Middle frontal gyrus (tissue), 1 donor: ENCODE results near the gene ZBTB25.

ENCODE experiments used
- DNase-seq: peaks from one replicate; pipeline ENCODE4 v3.0.0-alpha.2; 2015; ENCODE audit warnings: low spot score; ENCODE audit errors: extremely low spot score

The ZBTB25 gene

DNA sequence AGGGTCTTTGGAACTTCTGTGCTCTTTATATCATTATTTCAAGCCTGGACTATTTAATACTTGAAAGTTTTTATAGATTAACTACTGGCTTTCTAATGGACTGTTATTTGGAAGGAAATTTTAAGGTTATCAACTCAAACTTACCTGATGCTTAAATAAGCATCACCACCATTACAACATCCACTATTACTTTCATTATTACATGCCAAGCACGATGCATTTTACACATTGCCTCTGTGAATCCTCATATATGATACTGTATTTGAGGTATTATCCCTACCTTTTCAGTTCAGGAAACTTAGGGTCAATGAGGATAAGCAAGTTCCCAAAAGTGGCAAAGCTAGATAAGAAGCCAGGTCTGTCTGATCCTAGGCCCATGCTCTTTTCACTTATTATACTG is 13.3 kb upstream of the ZBTB25 start:
- no peak for DNase-seq

DNA sequence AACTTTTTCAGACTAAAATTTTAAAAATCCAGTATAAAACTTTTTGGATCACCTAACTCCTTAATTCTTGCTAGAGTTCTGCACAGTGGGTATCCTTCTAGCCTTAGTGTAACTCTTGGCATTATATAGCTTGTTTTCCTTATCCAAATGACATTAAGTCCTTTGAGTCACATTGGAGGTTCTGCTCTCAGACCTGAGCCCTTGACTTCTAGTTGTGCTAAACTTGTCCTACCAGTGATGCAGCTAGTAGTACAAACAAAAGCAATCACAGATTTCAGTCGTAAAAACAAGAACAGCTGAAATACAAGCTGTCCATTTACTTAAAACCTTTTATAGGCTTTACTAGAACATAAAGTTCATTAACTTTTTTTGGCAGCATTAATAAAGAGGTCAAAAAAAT is 11.4 kb upstream of the ZBTB25 start:
- no peak for DNase-seq

DNA sequence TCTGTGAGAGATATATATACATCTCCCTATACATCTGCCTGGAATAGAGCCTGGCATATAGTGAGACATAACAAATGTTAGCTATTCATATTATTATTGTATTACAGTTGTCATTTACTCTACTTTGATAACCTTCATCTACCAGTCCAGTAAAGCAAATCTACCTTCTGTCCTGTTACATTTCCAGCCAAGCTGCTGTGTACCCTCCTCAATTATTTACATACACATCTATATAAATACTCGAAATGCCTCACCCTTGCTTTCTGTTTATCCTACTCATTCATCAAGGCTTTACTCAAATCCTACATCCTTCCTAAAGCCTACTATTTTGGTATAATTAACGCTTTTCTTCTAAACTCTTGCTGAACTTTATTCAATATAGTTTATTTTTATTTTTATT is 9.6 kb upstream of the ZBTB25 start:
- no peak for DNase-seq

DNA sequence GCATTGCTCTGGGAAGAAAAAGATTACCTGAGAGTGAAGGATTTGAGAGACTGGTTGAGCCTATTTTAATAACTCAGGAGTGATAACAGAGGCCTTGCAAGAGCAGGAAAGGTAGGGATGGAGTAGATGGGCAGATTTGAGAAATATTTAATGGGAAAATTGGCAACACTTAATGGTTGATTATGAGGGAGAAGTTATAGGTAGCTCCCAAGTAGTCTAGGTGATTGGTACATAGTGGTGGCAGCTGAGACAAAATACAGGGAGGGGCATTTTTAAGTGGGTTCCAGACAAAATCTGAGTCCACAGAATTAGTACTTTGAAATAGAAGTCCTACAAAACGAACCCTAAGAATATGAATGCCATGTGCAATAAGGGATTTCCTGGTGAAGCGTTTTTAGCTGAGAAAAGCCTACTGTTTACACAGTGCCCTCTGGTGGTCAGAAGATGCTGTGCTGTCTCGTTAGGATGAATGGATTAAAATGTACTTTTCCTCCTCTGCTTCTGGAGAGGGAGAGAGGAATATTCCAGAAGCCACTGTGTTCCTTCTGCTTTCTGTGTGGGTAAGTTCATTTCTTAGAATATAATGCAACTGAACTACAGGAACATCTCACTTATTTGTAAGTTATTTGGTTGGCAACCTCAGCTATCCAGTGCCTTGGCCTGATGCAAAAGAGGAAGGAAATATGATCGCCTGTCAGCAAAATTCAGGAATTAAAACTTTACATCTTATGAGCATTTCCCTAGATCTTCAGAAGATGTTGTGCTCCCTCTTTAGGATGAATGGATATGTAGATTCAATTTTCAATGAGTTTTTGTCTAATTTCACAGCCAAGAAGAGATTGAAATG is 7.4 kb upstream of the ZBTB25 start:
- peak; percentile 52 for DNase-seq

DNA sequence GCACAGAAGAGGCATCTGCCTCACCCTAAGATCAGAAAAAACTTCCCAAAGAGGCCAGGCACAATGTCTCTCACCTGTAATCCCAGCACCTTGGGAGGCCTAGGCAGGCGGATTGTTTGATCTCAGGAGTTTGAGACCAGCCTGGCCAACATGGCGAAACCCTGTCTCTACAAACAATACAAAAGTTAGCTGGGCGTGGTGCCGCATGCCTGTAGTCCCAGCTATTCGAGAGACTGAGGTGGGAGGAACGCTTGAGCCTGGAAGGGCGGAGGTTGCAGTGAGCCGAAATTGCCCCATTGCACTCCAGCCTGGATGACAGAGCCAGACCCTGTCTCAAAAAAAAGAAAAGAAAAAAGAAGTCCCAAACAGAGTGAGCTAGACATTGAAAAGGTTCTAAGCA is 5.4 kb upstream of the ZBTB25 start:
- no peak for DNase-seq

DNA sequence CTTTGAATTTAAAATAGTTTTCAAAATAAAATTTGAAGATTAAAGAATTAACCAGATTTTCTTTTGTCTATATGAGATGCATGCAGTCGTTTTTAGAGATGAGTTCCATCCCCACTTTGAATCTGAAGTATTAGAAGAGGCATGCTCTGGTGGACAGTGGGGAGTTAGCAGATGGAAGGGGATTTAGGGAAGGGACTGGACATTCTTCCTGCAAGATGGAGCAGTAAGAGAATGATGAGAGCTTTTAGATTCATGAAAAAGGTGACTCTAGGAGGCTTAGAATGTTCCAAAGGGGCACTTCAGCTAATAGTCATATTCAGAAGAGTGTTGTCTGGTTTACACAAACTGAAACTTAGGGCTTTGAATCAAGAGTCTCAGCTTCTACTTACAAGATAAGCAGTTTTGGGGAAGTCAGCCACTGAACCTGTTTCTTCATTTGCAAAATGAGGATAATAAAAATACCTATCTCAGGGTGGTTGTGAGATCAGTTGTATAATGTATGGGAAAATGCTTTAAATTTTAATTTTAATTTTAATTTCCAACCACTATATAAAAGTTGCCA is 4.7 kb upstream of the ZBTB25 start:
- DNase-seq = no peak

DNA sequence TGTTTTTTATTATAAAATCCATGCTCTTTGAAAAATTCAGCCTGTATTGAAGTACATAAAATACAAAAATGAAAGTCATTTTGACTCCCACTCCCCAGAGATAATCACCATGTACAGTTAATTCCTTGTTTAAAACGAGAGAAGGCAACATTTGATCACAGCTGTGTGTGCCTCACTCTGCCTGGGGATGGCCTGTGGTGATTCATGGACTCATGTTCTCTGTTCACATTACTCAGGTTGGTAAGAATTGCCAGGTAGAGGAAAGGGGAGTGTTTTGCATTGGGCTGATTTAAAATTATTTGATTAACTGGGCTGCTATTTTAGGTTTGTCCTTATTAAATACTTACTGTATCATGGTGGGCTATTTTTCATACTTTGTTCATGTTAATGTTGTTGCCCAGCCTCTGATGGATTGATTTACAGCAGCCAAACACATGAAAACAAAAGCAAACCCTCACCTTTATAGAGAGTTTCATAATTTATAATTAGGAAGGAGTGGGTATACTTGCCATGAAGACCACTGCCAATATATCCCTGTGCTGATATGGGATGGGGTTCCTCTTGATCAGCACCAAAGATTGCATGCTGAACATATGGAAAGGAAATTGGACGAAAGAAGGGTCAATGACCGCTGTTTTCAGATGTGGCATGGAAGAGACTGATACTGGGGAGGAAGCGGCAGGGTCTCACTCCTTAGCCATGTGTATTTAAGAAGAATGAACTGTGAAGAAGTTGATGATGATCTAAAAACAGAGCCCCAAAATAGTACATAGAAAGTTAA is 3.9 kb upstream of the ZBTB25 start:
- DNase-seq = no peak

DNA sequence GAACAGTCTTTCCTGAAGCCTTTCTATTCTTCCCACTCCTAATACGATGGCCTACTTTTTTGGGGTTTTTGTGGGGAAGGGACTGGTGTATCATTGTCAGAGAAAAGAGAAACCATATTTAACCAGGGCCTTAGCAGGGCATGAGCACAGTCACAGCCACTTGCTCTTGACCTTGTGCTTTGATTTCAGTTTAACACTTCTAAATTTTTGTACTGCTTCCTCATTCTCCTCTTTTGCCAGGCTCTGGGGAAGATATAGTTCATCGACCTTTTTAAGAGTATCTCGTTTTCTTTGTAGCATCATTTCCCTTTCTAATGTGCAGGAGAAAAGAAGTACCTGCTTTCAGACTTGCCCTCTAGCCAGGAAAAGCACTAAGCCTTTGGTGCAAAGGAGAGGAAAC is 3.1 kb upstream of the ZBTB25 start:
- DNase-seq = no peak

DNA sequence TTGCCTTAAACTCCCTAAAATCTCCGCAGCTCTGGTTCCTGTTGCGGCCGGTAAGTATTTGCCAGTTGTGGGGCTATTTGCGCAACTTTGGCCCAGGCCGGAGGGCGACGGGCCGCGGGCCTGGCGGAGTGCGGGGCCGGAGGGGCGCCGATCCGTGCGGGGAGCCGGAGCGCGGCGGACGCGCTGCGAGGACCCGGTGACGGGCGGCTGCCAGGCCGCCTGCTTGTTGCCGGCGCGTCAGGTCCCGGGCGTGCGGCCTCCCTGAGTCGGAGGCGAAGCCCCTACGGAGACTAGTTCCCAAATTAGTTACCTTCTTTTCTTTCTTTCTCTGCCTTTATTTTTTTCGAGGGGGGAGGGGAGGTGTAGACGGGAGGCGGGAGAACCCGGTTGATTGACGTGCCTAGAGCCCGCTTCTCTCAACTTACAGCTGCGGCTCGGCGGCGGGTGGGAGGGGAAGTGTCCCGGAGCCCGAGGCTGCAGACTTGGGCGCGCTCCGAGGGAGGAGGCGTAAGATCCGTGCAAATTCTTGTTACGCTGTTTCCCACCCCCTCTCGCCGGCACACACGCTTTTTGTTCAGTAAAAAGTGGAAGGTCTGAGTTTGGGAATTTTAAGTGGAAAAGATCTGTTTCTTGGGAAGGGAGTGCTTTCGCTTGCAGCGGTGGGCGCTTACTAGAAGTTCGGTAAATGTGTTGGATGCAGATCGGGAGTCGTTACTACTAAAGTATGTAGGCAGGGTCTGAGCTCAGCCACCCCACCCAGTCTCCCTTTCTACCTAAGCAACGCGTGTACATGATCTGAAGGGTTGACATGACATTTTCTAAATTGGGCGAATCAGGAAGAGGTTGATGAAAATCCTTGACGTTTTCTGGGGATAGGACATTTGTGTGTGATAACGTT is 1.5 kb upstream of the ZBTB25 start:
- DNase-seq = peak; percentile 71

DNA sequence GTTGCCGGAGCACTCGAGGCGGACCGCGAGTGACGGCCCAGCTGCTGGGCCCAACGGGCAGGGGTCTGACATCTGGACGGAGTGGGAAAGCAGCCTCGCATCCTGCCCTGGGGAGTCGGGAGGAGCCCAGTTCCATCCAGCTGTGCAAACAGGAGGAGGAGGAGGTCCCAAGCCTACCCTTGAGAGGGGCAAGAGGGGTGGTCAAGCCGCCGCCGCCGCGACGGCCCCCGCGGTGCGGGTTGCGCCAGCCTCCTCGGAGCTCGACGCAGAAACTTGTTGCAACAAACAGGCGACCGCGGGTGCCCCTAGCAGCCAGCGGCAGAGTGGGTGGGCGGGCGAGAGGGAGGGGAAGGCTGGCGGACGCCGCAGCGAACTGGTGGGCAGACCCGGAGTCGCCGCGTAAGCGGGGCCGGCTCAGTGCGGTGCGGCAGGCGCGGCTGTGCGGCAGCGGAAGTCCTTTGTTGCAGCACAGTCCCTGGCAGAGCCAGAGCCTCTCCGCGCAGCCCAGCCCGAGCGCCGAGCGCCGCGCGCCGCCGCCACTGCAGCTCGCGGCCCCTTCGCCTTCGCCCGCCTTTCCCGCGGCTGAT is 765 bp upstream of the ZBTB25 start, which contains the start of gene ZBTB1:
Gene ZBTB1 (plus strand): TSS at position 461 of the 587 bp plus-strand sequence. CDS start 16,735 bp downstream, outside the sequence.
- DNase-seq = peak; percentile 46

DNA sequence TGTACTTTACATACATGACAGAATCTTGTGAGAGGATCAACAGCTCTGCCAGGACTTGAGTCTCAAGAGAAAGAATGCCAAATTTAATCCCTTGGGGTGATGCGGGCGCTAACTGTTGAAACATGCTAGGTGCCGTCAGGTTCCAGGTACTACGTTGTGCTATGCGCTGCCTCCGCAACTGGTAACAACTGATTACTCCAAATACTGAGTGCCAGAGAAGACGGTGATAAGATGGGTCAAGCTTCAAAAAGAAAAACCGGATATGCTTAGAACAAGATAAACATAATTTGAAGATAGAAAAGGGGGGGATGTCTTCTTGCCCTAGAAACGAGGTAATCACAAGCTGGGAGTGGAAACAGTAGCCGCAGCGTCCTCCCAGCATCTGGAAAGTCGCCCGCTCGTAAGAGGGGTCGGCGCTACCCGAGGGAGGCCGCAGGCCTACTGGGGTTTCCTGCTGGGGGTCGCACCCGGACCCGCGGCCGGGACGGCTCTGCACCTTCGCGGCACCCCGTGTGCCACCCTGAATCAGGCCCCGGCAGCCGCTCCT is 678 bp downstream of the ZBTB25 start:
- DNase-seq = no peak

DNA sequence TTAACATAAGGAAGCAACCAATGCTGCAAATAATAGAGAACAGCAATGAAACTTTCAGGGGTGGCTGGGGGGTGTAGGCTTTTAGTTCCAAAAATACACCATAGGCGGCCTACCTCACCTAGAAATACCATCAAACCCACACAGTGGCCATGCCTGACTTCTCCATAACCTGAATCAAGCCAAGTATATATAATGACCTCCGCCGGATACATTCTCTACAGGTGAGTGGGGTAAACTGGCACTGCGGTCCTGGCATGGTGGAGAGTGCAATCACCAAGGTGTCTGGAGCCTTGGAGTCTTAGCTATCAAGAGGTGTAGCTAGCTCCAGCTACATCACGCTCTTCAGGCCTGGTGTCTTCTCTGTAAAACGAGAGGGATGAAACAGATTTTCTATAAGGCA is 1.2 kb downstream of the ZBTB25 start:
- DNase-seq = no peak

DNA sequence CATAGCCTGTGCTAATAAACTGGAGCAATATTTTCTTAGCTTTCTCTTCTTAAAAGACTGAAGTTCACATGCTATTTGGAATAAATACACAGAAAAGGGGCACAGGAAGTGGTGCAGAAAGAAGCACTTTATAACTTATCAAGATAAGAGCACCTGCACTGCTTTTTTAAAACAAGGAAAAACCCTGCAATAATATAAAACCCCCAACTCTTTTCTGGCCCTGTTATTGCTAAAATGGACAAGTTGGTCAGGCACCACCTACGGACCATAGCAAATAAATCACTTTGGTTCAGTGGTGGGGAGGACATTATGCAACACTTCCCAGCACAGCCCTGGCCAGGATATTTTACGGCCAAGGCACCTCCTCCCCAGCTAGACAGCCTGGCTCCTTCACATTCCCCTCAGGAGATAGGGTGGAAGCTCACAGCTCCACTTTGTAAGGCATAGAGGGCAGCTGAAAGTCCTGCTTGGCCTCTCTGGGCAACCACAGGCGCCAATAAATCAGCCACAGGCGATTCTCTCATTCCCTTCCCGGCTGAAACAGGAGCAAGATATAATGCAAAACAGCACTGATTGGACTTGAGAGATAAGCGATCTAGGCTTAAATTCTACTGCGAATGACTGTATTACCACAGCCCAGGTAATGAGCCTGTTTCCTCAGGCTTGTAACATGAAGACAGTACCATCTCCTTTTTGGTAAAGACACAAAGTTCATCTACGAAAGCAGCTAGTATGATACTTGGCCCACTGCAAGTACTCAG is 2.0 kb downstream of the ZBTB25 start:
- DNase-seq = no peak

DNA sequence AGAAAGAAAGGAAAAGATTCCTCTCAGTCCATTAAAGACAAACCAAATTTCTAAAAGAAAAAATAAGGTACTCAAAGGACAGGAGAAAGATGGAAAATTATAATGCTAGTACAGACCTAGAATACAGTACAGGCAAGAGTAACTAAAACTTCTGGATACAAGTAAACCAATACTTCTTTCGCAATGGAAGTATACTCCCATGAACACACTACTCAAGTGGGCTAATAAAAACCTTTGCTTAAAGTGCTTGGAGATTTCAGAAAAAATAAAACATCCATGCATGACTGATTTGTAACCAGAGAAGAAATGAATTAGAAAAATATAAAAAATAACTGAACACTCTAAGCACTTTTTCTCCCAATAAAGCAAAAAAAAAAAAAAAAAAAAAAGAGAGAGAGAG is 3.5 kb downstream of the ZBTB25 start:
- DNase-seq = no peak

DNA sequence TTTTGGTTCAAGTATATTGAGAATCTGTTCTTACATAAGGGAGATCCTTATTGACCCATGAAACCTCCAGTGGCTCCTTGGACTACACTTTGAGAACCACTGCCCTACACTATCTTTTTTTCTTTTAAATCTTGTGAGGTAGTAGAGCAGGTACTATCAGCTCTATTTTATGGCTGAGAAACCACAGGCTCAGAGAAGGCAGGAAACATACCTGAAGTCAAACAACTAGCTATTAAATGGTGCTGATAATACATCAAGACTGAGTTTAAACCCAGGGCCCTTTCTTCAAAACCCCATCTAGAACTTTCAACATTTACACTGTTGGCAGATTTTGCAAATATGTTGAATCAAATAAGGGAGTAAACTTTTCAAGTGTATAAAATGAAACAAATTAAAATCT is 6.9 kb downstream of the ZBTB25 start:
- DNase-seq = no peak

DNA sequence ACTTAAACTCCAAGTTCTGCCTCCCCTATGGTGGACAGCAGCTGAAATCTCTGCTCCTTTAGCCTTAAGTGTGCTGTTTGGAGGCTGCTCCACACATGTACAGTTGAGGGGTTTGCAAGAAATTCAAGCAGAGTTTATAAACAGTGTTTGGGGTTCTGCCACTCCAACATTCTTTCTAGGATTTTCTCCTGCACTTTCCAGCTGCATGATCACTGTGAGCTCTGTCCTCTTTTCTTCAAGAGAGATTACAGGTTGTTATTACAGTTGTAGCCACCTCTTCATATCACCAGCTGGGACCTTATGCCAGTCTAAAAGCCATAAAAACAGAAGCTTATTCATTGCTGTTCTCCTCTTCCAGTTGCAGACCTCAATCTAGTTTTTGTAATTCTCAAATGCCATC is 8.4 kb downstream of the ZBTB25 start:
- DNase-seq = no peak

DNA sequence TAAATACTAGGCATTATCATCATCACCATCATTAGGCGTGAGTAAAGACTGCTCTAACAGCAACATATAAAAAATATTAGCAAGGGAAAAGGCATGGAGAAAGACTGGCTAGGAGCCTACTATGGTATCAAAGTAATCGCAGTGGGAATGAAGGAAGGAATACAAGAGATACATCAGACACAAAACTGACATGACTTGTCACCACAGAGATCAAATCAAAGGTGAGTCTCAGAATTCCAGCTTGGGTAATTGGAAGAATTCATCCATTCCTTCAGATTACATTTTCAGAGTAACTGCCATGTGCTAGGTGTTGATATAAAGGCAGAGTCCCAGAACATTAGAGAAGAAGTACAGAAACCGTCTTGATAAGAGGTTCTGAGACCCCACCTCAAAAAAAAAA is 10.2 kb downstream of the ZBTB25 start:
- no peak for DNase-seq

DNA sequence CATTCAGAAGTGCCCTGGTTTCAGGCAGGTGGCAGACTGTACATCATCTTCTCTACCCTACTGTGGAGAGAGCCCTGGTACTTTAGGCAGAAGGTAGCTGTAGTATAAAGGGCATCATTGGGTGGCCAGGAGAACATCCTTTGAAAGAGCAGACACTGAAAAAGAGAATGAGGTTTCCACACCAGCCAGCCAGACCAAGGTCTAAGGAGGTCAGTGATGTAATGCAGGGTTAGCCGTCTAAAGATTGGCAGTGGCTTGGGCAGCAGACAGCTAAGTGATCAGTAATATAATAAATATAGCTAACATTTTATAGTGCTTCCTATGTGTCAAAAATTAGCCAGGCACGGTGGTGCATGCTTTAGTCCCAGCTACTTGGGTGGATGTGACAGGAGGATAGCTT is 12.0 kb downstream of the ZBTB25 start:
- DNase-seq = no peak

DNA sequence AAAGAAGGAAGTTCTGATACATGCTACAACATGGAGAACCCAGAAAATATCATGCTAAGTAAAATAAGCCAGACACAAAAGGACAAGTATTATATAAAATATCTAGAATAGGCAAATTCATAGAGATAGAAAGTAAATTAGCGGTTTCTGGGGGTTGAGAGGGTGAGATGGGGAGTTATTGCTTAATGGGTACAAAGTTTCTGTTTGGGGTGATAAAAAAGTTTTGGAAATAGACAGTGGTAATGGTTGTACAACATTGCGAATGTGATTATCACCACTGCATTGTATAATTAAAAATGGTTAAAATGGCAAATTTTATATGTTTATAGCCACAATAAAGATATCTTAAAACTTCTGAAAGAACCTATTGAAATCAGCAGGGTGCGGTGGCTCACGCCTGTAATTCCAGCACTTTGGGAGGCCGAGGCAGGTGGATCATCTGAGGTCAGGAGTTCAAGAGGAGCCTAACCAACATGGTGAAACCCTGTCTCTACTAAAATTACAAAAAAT is 15.0 kb downstream of the ZBTB25 start:
- no peak for DNase-seq
